ENCODE measurements around the gene USP9X.

- TF ChIP-seq POLR2AphosphoS5 (IDR thresholded peaks at IDR 0.05) = no peak
- no peak for TF ChIP-seq POLR2A (IDR thresholded peaks at IDR 0.05)
- TF ChIP-seq, protein P1, sequence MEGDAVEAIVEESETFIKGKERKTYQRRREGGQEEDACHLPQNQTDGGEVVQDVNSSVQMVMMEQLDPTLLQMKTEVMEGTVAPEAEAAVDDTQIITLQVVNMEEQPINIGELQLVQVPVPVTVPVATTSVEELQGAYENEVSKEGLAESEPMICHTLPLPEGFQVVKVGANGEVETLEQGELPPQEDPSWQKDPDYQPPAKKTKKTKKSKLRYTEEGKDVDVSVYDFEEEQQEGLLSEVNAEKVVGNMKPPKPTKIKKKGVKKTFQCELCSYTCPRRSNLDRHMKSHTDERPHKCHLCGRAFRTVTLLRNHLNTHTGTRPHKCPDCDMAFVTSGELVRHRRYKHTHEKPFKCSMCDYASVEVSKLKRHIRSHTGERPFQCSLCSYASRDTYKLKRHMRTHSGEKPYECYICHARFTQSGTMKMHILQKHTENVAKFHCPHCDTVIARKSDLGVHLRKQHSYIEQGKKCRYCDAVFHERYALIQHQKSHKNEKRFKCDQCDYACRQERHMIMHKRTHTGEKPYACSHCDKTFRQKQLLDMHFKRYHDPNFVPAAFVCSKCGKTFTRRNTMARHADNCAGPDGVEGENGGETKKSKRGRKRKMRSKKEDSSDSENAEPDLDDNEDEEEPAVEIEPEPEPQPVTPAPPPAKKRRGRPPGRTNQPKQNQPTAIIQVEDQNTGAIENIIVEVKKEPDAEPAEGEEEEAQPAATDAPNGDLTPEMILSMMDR (IDR thresholded peaks at IDR 0.05) = no peak
Observed at GRCh38 chrX:41121766-41122165, 36.5 kb downstream of the USP9X start.

Measured in breast epithelium (tissue), 3 donors.